GM12878 (cell line): ENCODE measurements around the gene EIF1AD. TPM values are rescaled to one million over a fixed set of nuclear protein-coding genes. Genes with fewer than 3 reads are reported as not detected.

ENCODE experiments used
- ATAC-seq: fragments of 200-7000 bp; cut with Tn5 transposase; 3 replicates; pipeline ENCODE4 v1.9.1; 2020; ENCODE audit warnings: mild to moderate bottlenecking, moderate library complexity
- BruUV-seq: library from RNA; stranded (reverse); fragments of 400-500 nt; replicated peaks from 2 replicates; lab custom pipeline; 2021; lab: Mats Ljungman, UMichigan
- CTCF ChIA-PET: fragments of 300-600 bp; sonication (Branson Sonifier 250); formaldehyde crosslinking; extraction: SDS; loops from one replicate; lab custom pipeline; 2021; ENCODE audit warnings: inconsistent platforms; lab: Yijun Ruan, JAX
- POLR2A ChIA-PET: fragments of 350-600 bp; formaldehyde crosslinking; extraction: SDS; loops from one replicate; lab custom pipeline; 2021; ENCODE audit warnings: inconsistent platforms; lab: Charles Lee
- RAD21 ChIA-PET: fragments of 300-600 bp; sonication (Branson Sonifier 250); formaldehyde crosslinking; loops from one replicate; lab custom pipeline; 2023; ENCODE audit warnings: antibody characterized with exemption; ENCODE audit not compliant: unreplicated experiment; lab: Charles Lee
- SMC1A ChIA-PET: fragments of 300-600 bp; sonication (Branson Sonifier 250); formaldehyde crosslinking; loops from one replicate; lab custom pipeline; 2023; ENCODE audit not compliant: unreplicated experiment, uncharacterized antibody; lab: Charles Lee
- DNase-seq: peaks from one replicate; pipeline ENCODE4 v3.0.0-alpha.2; 2011; ENCODE audit warnings: low read depth, low spot score
- FAIRE-seq: peaks from 3 replicates; lab custom pipeline; 2011; peaks lifted over from hg19 to GRCh38; lab: Jason Lieb, UNC
- H2AFZ ChIP-seq: 2 replicates; pipeline ENCODE4 v1.6.0; 2011; ENCODE audit warnings: low read depth, low read length, control low read depth; ENCODE audit not compliant: control insufficient read depth
- H3K27ac ChIP-seq: 2 replicates; pipeline ENCODE4 v1.5.1; 2011; ENCODE audit warnings: control low read depth; ENCODE audit not compliant: control insufficient read depth, insufficient read depth
- H3K27me3 ChIP-seq, 2 experiments: replicated peaks in 1 of 2; 2 replicates each; pipeline versions ENCODE4 v1.6.0 to v1.6.1; 2011; ENCODE audit warnings: low read length in 1 of 2; ENCODE audit not compliant: control insufficient read depth in 2 of 2, insufficient read depth in 2 of 2
- H3K36me3 ChIP-seq, 2 experiments: 2 replicates each; pipeline ENCODE4 v1.5.1; 2011; ENCODE audit warnings: low read length in 1 of 2; ENCODE audit not compliant: control insufficient read depth in 2 of 2, insufficient read depth in 2 of 2
- H3K4me1 ChIP-seq: 2 replicates; pipeline ENCODE4 v1.6.1; 2011; ENCODE audit warnings: mild to moderate bottlenecking, low read length, moderate library complexity, mixed read lengths; ENCODE audit not compliant: control insufficient read depth, insufficient read depth
- H3K4me2 ChIP-seq: 2 replicates; pipeline ENCODE4 v1.6.0; 2011; ENCODE audit warnings: control low read depth; ENCODE audit not compliant: control insufficient read depth, insufficient read depth
- H3K4me3 ChIP-seq: fragments of 200-600 bp; sonication (generic); 2 replicates; pipeline ENCODE4 v1.5.1; 2016
- H3K79me2 ChIP-seq: 2 replicates; pipeline ENCODE4 v1.6.0; 2011; ENCODE audit warnings: low read length; ENCODE audit not compliant: control insufficient read depth, insufficient read depth
- H3K9ac ChIP-seq: 2 replicates; pipeline ENCODE4 v1.8.0; 2011; ENCODE audit warnings: low read length, control low read depth, mixed read lengths; ENCODE audit not compliant: control insufficient read depth, insufficient read depth
- H3K9me3 ChIP-seq: replicated peaks from 3 replicates; pipeline ENCODE4 v1.5.1; 2011; ENCODE audit warnings: mild to moderate bottlenecking, low read length; ENCODE audit not compliant: control insufficient read depth, insufficient read depth
- H4K20me1 ChIP-seq: 2 replicates; pipeline ENCODE4 v1.6.0; 2011; ENCODE audit not compliant: control insufficient read depth, insufficient read depth
- BHLHE40 ChIP-seq, 2 experiments: fragments of 450-650 bp in 1 of 2; IDR thresholded peaks; 2 replicates each; pipeline ENCODE4 v1.6.1; 2011 to 2017; ENCODE audit warnings: low read depth in 2 of 2, borderline replicate concordance in 1 of 2, improper control_type of control experiment in 1 of 2, low read length in 1 of 2, mild to moderate bottlenecking in 1 of 2
- WGBS: methylation state at CpG from one replicate; pipeline ENCODE4 v1.1.6; 2016; ENCODE audit warnings: low lambda C conversion rate; ENCODE audit not compliant: insufficient replicate concordance, insufficient coverage; ENCODE audit errors: missing lambda C conversion rate; 5-methylcytosine and 5-hydroxymethylcytosine counted together
- in situ Hi-C: fragments of 300-500 bp; cut with MboI; formaldehyde crosslinking; loops from 9 replicates; pipeline ENCODE4 v1.14.3; 2018; ENCODE audit warnings: mixed read lengths
- intact Hi-C: fragments of 100-400 bp; cut with micrococcal nuclease; formaldehyde crosslinking; loops from one replicate; pipeline ENCODE4 v1.14.2; 2022; ENCODE audit not compliant: unreplicated experiment
- polyA plus RNA-seq, 11 experiments: library from polyadenylated mRNA; depleted of rRNA in 4 of 11; unstranded in 6 of 11; stranded (reverse) in 5 of 11; fragments of >200 nt; fragmentation: Nextera tagmentation in 4 of 11; fragmentation: Illumina TruSeq in 1 of 11; extraction: Ambion mirVana in 4 of 11; extraction: Trizol in 1 of 11; gene quantifications; 1 replicate in 1 of 11; 2 replicates in 10 of 11; pipeline versions ENCODE4 v1.2.1 to v1.2.3, GENCODE V29; 2011 to 2016; ENCODE audit warnings: inconsistent platforms in 2 of 11, missing spikeins in 2 of 11, low read depth in 1 of 11
- total RNA-seq, 4 experiments: library from RNA; depleted of rRNA in 3 of 4; stranded (reverse); fragments of >200 nt in 3 of 4; fragmentation: Illumina TruSeq in 1 of 4; extraction: Trizol in 1 of 4; gene quantifications; 2 replicates each; pipeline versions ENCODE4 v1.2.1 to v1.2.3, GENCODE V29; 2013 to 2021
- TF ChIP-seq, protein P1 (sequence below): fragments of 450-650 bp; IDR thresholded peaks from 2 replicates; pipeline ENCODE4 v1.6.1; 2018; ENCODE audit warnings: mild to moderate bottlenecking, low read depth, moderate library complexity; ENCODE audit not compliant: partially characterized antibody
- TF ChIP-seq, protein P2 (sequence below): fragments of 450-650 bp; IDR thresholded peaks from 2 replicates; pipeline ENCODE4 v1.6.1; 2014; ENCODE audit warnings: mild to moderate bottlenecking

The EIF1AD gene
- total and polyA plus RNA-seq, 10 of the 15 experiments (the other 5 are each of a cell fraction or from before 2014, with no cell fraction given): 31.6 to 56.8 (median 39.5) TPM

DNA sequence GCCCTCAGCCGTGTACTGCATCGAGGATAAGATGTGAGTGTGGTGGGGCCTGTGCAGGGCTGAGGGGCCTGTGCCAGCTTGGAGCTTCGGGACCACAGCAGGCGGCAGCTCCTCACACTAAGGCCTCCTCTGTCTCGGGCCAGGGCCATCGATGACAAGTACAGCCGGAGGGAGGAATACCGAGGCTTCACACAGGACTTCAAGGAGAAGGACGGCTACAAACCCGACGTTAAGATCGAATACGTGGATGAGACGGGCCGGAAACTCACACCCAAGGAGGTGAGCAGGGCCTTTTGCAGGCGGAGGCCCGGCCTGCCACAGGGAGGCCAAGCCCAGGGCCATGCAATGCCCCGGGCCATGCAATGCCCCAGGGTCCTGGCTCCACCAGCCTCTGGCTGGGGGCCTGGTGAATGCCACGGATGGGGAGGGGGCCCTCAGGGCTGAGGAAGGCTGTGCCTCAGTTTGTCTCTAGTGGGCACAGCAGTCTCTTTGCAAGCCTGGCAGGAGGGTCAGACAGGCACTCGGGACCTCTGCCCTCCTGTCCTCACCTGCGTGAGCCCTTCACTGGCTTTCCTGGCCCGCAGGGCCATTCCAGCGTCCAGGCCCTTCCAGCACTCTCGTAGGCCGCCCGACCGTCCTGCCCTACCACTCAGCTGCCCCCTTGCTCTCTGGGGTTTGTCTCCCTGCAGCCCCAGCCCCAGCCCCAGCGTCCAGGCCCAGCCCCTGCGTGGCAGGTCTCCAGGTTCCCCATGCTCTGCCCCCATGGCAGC is 24.2 kb downstream of the EIF1AD start:
- no peaks in the 10 kb centered on the region for H3K27me3 ChIP-seq
- TF ChIP-seq, protein P1, sequence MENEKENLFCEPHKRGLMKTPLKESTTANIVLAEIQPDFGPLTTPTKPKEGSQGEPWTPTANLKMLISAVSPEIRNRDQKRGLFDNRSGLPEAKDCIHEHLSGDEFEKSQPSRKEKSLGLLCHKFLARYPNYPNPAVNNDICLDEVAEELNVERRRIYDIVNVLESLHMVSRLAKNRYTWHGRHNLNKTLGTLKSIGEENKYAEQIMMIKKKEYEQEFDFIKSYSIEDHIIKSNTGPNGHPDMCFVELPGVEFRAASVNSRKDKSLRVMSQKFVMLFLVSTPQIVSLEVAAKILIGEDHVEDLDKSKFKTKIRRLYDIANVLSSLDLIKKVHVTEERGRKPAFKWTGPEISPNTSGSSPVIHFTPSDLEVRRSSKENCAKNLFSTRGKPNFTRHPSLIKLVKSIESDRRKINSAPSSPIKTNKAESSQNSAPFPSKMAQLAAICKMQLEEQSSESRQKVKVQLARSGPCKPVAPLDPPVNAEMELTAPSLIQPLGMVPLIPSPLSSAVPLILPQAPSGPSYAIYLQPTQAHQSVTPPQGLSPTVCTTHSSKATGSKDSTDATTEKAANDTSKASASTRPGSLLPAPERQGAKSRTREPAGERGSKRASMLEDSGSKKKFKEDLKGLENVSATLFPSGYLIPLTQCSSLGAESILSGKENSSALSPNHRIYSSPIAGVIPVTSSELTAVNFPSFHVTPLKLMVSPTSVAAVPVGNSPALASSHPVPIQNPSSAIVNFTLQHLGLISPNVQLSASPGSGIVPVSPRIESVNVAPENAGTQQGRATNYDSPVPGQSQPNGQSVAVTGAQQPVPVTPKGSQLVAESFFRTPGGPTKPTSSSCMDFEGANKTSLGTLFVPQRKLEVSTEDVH: no peak
- TF ChIP-seq, protein P2, sequence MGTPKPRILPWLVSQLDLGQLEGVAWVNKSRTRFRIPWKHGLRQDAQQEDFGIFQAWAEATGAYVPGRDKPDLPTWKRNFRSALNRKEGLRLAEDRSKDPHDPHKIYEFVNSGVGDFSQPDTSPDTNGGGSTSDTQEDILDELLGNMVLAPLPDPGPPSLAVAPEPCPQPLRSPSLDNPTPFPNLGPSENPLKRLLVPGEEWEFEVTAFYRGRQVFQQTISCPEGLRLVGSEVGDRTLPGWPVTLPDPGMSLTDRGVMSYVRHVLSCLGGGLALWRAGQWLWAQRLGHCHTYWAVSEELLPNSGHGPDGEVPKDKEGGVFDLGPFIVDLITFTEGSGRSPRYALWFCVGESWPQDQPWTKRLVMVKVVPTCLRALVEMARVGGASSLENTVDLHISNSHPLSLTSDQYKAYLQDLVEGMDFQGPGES: no peak
- TF ChIP-seq BHLHE40 (IDR thresholded peaks at IDR 0.05; ENCODE audit: borderline replicate concordance in 1 of 2, low read depth in 2 of 2, low read length in 1 of 2): no peak
- peaks cover 2 to 20% of the 10 kb centered on the region in 2 experiments; a peak in 3 of 4 replicates for H3K36me3 ChIP-seq
- in situ Hi-C loops: no loop called here
- no peak overlapping the region for H3K4me3 ChIP-seq
- no peaks in the 10 kb centered on the region for H3K9me3 ChIP-seq
- no TSS peak for BruUV-seq
- no peaks in the 10 kb centered on the region for H4K20me1 ChIP-seq
- no peak overlapping the region for H2AFZ ChIP-seq
- WGBS: 91% methylated on average over 22 of the region's 29 CpGs
- SMC1A ChIA-PET: no interaction called here
- RAD21 ChIA-PET: no interaction called here
- no peak overlapping the region for H3K9ac ChIP-seq
- no peaks in the 10 kb centered on the region for H3K79me2 ChIP-seq
- intact Hi-C loops: no loop called here
- POLR2A ChIA-PET: no interaction called here
- H3K4me1 ChIP-seq: no peaks in the 10 kb centered on the region
- CTCF ChIA-PET: no interaction called here
- FAIRE-seq (no peak), DNase-seq (no peak), ATAC-seq (no peak)
- no peak overlapping the region for H3K27ac ChIP-seq
- no peak overlapping the region for H3K4me2 ChIP-seq
